Measurements from ENCODE around the gene EIF5.

GRCh38 chr14:103392106-103392505, 58.1 kb downstream of the EIF5 start:
- TF ChIP-seq CTCF (conservative IDR thresholded peaks at IDR 0.05) (no peak), ZFX (IDR thresholded peaks at IDR 0.05) (no peak)

All from C4-2B (cell line).